Measurements from ENCODE around the gene CORO7.

CORO7 gene

GRCh38 chr16:4380119-4381063 lies 36.0 kb downstream of the CORO7 start:
- no peak for FAIRE-seq
- DNase-seq (ENCODE audit: insufficient read length, low spot score) = no peak
- no peak for TF ChIP-seq POLR2A (IDR thresholded peaks at IDR 0.05; ENCODE audit: low read depth, low read length)

- DNase-seq (ENCODE audit: insufficient read length, low spot score) (no peak), FAIRE-seq (no peak)
- TF ChIP-seq POLR2A (IDR thresholded peaks at IDR 0.05; ENCODE audit: low read depth, low read length) = no peak
These were observed 37.3 kb downstream of the CORO7 start for GRCh38 chr16:4378999-4379690.

GRCh38 chr16:4378161-4378666 lies 38.2 kb downstream of the CORO7 start:
- FAIRE-seq (no peak), DNase-seq (ENCODE audit: insufficient read length, low spot score) (no peak)
- no peak for TF ChIP-seq POLR2A (IDR thresholded peaks at IDR 0.05; ENCODE audit: low read depth, low read length)

DNA sequence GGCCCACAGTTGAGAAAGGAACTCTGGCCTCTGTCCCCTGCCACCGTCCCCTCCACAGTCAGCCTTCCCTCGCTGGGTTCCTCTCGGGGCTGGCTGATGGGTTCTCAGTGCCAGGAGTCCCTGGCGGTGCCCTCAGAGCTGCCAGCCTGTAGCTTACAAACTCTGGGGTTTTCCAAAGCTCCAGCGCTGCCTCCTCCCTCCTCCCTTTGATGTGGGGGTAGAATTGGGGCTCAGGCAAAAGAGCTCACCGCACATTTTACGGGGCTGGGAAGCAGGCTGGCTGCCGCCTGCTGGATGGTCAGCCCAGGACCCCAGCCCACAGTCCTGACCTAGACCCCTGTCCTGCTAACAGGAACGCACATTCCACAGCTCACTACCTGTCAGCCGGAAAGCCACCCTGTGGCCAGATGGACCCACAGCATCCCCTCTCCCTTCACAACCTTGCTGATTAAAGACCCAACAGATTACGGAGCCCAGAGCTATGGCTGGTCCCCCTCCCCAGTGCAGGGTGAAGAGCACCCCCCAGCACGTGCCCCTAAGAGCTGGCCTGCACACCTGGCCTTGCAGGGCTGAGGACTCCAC lies 38.7 kb downstream of the CORO7 start:
- TF ChIP-seq POLR2A (IDR thresholded peaks at IDR 0.05; ENCODE audit: low read depth, low read length) = no peak
- no peak for FAIRE-seq

DNA sequence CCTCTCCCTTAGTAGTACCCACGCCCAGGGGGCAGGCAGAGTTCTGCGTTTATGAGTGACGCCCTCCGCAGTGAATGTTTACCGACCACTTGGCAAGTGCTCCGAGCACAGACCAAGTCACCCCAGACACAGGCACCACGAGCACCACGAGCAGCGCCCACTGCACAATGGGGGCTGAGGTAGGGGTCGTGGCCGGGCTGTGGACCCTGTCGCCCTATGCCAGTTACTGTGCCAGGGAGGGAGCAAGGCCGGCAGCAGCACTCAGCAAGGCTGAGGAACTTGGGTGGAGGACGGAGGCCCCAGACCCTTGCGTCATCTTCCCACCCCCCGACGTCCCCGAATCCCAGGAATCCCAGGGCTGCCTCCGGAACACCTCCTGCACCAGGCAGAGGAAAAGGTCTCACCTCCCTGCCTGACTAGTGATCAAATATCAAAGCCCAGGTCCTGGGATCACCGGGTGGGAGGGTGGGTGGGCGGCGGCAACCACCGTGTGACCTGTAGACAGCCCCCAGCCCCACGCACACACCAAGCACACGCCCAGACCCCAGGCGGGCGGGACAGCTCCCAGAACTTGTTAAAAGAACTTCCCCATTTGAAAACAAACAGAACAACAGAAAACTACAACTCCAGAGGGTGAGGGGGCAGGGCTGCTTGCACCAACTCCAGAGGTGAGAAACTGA lies 39.4 kb downstream of the CORO7 start:
- TF ChIP-seq POLR2A (IDR thresholded peaks at IDR 0.05; ENCODE audit: low read depth, low read length) = no peak
- no peak for DNase-seq (ENCODE audit: insufficient read length, low spot score)
- no peak for FAIRE-seq

More for the DNA sequence above, 38.7 kb downstream of the CORO7 start:
- DNase-seq (ENCODE audit: insufficient read length, low spot score) = no peak

DNA sequence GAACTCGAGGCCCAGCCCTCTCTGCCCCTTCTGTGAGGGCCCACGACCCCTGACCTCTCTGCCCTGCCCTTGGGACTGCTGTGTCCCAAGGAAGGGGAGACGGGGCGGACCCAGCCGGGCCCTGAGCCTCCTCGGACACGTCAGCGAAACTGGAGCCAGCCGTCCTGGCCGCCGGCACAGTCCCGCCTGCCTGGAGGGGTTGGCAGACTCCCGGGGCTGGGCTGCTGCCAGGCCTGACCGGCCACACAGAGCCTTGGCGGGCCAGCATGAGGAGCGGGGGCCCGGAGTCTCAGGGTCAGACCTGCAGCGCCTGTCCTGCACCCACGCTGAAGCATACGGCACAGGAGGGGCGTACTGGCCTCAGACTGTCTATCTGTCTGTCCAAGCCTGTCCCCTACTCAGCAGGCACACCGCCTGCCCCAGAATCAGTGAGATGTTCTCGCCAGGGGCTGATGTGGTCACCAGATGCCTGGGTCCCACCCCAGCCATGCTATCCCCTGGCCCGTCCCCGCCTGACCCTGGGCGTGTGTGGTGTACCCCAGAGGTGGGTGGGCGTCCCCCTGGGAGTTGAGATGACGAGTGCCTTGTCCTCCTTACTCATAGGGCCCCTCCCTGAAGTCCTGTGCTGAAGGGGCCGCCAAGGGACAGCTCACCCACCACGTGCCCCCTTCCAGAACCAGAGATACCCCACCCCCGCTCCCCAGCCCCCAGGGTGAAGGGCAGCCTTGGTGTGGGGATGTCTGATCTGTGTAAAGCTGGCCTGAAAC lies 40.1 kb downstream of the CORO7 start:
- FAIRE-seq = no peak
- DNase-seq (ENCODE audit: insufficient read length, low spot score) = peak; percentile 67
- TF ChIP-seq POLR2A (IDR thresholded peaks at IDR 0.05; ENCODE audit: low read depth, low read length) = no peak

DNA sequence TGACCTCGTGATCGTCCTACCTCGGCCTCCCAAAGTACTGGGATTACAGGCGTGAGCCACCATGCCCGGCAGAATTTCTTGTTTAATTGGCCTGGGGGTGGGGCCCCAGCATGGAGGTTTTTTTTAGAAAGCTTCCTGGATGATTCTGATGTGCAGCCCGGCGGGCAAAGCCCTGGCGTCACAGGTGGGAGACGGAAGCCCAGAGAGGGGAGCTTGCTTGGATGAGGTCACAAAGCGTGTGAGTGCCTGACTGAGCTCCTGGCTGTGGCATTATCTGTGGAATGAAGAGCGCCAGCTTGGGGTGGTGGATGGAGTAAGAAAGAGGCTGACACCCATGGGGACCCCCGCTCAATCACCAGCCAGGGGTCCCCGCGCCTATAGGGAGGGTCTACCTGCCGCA lies 40.7 kb downstream of the CORO7 start:
- no peak for TF ChIP-seq POLR2A (IDR thresholded peaks at IDR 0.05; ENCODE audit: low read depth, low read length)
- DNase-seq (ENCODE audit: insufficient read length, low spot score) (no peak), FAIRE-seq (no peak)

GRCh38 chr16:4373909-4374742 lies 42.3 kb downstream of the CORO7 start:
- FAIRE-seq (no peak), DNase-seq (ENCODE audit: insufficient read length, low spot score) (peak; percentile 82)
- TF ChIP-seq POLR2A (IDR thresholded peaks at IDR 0.05; ENCODE audit: low read depth, low read length) = no peak

DNA sequence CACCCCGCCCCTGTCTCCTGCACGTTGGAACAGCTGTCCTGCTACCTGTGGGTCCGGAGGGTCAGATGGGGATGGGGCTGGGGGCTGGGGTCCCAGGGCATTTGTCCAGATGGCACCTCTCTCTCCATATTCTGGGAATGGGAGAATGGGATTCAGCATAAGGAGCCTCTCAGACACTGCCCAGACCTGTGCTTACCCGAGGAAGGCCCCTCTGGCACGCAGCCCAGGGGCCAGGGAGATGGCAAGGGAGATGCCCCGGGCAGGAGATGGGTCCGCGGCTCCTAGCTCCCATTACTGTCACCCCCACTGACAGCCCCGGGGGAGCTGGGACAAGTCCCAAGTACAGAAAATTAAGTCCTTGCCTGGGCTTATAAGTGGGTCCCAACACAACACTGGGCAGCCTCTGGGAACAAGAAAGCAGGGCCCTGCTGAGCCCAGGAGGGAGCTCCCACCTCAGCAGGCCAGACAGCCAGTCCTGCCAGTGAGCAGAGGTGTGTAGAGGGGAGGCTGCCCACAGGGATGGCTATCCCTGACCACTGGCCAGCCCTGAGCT lies 43.0 kb downstream of the CORO7 start:
- FAIRE-seq = no peak
- no peak for TF ChIP-seq POLR2A (IDR thresholded peaks at IDR 0.05; ENCODE audit: low read depth, low read length)
- no peak for DNase-seq (ENCODE audit: insufficient read length, low spot score)

- TF ChIP-seq POLR2A (IDR thresholded peaks at IDR 0.05; ENCODE audit: low read depth, low read length) = no peak
- DNase-seq (ENCODE audit: insufficient read length, low spot score) (no peak), FAIRE-seq (no peak)
These were observed 43.6 kb downstream of the CORO7 start for GRCh38 chr16:4372578-4373355.

DNA sequence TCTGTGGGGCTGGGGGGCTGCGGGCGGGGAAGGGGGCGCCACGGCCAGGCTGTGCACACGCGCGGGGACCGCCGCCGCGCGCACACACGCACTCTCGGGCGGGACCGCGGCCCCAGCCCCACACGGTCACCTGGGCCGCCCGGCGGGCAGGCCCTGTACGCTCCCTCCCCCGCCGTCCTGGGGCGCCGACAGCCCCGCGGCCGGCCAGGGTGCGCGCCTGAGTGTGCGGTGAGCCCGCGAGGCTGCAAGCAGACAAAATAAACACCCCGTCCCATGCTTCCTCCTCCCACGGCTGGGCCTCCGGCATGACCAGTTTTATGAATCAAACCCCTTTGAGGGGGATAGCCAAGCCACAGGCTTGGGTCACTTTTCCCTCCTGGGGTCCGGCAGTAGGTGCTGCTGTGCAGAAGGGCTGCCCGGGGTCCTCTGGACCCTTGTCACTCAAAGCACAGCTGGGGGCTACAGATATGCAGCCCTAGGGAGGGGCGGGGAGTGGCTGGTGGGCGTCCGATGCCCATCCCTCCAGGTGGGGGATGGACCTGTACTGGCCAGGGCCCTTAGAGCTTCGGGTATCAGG lies 44.3 kb downstream of the CORO7 start:
- FAIRE-seq (no peak), DNase-seq (ENCODE audit: insufficient read length, low spot score) (no peak)
- no peak for TF ChIP-seq POLR2A (IDR thresholded peaks at IDR 0.05; ENCODE audit: low read depth, low read length)

Measured in H54 (cell line).